ENCODE measurements around the gene MUTYH.
"Not testable (repeated sequence)": the region's sequence is repeated elsewhere in the genome, so short reads cannot be mapped to it uniquely, and the experiment has no call there.

The MUTYH gene

DNA sequence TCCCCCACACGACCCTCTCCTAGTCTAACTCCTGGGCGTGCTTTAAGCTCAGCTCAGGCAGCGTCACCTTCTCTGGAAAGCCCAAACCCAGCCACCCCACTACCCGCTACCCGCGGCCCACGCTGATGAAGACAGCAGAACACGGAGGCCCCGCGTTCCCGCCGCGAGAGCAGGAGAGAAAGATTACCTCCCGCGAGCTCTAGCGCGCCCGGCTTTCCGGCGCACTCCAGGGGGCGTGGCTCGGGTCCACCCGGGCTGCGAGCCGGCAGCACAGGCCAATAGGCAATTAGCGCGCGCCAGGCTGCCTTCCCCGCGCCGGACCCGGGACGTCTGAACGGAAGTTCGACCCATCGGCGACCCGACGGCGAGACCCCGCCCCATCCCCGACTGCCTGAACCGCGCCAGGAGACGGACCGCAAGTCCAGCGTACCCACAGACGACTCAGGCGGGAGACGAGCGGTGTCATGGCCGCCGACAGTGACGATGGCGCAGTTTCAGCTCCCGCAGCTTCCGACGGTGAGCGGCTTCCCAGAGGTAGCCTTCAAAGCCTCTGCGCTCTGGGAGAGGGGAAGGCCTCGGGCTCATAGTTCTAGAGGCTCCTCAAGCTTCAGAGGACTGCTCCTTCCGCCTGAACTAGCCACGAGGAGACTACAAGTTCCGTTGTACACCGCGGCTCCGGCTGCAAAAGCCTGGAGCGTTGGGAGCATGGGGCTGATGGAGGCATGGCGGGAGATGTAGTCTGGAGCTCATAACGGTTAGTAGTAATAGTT, at the start of gene MUTYH, which contains the start of gene TOE1:
MUTYH (minus strand) TSS at position 652 of the 770 bp plus-strand sequence. CDS start 5,935 bp downstream, outside the sequence.
TOE1 (plus strand) TSS at position 382 of the 770 bp plus-strand sequence; CDS start at position 465, 83 bp downstream.
- FAIRE-seq = peak; percentile 72

DNA sequence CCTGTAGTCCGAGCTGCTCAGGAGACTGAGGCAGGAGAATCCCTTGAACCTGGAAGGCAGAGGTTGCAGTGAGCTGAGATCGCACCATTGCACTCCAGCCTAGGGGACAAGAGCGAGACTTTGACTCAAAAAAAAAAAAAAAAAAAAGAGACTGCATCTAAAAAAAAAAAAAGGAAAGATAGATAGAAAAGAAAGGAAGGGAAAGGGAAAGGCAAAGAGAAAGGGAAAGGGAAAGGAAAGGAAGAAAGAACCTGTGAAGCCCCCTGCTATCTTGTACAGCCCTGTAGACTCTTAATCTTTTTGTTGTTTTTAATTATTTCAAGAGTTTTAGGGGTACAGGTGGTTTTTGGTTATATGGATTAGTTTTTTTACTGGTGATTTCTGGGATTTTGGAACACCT, 46.0 kb upstream of the MUTYH start:
- no peak for FAIRE-seq

DNA sequence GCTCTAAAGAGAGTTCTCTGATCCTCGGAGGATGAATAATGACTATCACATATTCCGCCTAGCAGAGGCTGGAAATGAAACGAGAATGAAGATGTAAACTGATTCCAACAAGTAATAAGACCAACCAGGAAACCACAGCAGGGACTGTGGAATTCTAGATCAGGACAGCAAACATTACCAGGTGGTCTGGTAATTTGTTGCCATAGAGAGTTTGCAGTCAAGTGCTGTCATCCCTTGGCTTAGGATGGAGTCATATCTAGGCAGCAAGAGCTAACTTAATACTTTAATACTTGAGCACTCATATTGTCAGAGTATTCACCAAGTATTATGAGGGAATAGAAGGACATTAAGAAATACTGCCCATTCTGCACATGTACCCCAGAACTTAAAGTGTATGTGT, 45.1 kb upstream of the MUTYH start:
- peak; percentile 30 for FAIRE-seq

DNA sequence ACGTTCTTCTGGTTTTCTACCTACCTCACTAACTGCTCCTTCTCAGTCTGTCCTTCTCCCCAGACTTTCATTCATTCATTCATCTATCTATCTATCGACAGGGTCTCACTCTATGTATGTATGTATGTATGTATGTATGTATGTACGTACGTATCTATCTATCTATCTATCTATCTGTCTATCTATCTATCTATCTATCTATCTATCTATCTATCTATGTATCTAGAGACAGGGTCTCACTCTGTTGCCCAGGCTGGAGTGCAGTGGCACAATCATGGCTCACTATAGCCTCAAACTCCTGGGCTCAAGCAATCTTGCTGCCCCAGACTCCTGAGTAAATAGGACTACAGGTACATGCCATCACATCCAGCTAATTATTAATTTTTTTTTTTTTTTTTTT, 44.0 kb upstream of the MUTYH start:
- not testable (repeated sequence) for FAIRE-seq

DNA sequence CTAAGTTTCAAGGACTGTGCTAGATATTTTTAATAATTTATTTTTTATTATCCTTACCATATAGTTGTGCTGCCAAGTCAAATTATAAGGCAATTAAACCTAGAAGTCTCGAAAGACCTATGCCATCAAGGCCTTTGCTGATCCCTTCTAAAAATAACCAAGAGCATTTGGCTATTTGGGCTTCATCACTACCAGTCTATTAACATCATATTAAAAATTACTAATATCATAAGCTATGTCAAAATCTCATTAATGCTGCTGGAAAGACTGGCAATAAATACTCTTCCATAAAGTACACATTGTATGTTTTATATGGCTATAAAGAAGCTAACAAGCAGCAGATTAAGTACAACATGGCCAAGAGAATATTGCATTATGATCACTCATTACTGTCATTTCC, 43.0 kb upstream of the MUTYH start:
- FAIRE-seq = no peak

DNA sequence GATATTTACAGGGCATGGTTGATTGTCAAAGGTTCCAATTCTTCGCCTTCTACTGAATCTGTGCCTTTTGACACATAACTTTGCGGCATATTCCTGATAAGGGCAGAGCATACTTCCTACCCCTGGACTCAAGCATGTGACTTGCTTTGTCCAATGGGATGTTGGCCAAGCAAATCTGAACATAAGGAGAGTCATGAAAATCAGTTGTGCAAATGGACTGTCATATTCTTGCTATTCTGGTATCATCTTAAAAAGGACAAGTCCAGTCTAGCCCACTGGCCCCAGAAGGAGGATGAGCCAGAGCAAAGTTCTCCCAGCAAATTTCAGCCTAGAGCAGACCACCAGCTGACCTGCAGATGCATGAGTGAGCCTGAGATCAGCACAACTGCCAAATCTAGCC, 41.0 kb upstream of the MUTYH start:
- FAIRE-seq = no peak

DNA sequence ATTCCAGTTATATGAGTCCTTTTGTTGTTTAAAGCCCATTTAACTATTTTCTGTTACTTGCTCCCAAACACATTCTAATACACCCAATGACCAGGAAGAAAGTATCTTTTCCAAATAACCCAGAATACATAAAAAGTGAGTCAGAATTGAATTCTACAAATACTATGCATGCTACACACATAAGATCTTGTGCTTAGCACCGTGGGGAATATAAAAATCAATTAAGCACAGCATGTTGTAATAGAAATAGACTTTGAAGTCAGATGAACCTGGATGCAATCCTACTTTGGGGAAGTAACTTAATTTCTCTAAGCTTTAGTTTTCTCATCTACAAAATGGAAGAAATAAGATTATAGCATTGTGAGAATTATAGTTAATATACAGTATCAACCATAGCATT, 40.5 kb upstream of the MUTYH start:
- no peak for FAIRE-seq

DNA sequence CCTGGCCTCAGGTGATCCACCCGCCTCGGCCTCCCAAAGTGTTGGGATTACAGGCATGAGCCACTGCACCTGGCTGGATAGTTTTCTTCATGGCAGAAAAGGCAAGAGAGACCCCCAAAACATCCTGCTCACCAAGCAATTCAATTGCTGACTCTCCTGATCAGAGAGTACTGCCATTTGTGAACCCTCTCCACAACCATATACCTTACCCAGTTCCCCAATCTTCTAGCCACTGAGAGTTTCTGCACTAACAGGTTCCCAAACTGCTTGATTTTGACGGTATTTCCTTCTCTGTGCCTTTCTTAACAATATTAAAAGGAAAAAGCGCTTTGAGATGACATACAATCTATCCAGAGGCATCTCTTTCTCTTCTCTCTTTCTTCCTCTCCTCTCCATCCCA, 39.9 kb upstream of the MUTYH start:
- FAIRE-seq = no peak

DNA sequence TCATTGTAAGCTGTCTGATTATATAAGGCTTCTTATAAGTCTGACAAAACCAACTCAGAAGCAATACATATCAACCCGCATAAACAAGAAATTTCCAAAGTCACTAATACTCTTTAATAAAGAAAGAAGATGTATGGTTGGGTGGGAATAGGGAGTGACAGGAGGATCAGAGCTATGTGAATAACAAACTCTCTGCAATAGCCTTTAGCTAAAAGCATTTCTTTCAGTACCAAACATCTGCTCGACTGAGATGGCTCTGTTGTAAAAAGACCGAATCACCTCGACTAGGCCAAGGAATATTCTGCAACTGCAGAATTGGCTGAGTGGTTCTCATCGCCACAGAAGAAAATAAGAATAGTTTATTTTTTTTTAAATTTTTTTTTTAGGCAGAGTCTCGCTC, 39.3 kb upstream of the MUTYH start:
- FAIRE-seq = no peak

DNA sequence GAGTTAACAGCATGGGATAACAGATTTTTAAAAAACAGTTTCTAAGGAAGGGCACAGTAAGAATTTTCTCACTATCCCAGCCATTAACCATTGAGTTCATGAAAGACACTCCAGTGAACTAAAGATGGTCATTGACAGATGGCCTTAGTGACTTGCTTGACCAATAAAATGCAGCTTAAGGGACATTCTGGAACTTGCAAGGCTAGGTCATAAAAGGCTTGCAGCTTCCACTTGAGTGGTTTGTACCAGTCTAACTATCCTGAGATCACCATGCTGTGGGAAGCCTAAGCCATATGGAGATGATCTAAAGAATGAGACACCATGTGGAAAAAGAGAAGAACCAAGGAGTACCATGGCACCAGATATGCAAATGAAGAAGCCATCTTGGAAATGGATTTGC, 37.9 kb upstream of the MUTYH start:
- no peak for FAIRE-seq

DNA sequence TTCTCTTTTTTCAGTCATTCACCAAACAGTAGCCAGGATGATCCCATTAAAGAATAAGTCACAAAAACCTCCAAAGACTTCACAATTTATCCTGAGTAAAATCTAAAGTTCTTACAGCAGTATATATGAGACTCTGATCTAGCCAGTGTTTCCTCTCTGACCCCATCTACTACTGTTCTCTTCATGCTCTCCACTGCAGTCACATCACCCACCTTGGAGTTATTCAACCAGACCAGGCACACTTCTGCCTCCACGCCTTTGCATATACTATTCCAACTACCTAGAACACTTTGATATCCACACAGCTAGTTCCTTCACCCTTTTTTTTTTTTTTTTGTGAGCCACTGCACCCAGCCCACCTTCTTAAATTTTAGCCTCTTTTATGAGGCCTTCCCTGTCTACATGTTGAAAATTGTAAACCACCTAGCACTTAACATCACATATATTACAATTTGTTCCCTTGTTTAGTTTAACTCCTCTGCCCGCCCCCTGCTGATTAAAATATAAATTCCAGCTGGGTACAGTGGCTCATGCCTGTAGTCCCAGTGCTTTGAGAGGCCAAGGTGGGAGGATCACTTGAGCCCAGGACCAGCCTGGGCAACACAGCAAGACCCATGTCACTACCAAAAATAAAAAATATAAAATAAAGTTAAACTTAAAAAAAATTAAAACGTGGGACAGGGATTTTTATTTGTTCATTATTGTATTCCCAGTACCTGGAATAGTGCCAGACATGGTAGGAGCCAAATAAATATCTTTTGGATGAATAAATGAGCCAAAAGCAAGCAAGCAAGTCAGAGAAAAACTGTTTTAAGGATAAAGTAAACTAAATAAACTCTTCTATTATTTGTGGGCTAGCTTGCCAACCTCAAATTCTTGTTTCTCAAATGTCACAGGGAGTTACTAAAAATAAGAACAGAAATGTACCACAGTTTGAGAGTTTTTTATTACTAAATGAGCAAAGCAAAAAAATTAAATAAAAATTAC, 35.2 kb upstream of the MUTYH start:
- no peak for FAIRE-seq

DNA sequence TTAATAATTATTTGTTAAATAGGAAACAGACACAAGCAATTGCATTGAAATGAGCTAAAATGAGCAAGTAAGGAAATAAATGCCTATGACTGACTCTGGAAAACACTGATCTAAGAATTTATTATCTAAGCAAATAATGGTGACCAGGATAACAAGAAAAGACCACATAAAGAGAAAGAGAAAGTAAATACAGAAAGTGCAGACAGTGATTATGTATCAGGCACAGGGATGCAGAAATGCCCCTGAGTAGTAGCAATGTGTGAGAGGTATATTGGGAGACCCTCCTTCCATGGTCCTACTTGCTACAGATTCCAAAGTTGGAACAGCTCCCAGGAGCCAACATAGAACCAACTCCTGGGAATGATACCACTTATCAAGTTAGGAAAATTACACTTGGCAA, 33.3 kb upstream of the MUTYH start:
- FAIRE-seq = no peak

DNA sequence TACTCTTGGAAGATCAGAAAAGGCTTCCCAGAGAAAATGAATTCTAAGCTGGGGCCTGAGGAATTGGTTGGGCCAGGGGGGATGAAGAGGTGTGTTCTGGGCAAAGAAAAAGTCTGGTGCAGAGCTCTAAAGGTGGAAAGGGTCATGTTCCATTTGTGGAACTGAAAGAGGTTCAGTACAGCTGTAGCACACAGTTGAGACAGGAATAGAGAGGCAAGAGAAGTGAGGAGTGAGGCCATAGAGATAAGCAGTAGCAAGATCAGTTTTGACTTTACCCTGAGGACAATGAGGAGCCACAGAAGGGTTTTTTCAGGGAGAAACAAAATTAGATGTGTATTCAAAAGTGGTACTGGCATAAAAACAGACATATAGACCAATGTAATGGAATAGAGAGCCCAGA, 30.3 kb upstream of the MUTYH start:
- no peak for FAIRE-seq

DNA sequence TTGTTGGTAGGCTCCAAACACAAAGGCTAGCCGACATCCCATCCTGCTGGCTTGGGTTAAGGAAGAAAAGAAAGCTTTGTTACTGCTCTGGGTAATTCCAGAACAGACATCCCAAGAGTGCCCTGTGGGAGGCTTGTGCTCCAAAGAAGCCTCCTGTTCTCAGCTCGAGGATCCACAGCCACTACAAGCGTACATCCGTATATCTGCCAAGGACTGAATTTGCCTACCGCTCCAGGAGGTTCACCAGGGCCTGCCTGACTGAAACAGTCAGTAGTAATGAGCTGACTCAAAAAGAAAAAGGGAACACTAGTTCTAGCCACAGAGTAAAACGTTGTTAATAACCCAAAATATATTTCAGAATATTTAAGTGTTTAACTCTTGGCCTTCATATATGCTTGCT, 24.8 kb upstream of the MUTYH start:
- FAIRE-seq = no peak

DNA sequence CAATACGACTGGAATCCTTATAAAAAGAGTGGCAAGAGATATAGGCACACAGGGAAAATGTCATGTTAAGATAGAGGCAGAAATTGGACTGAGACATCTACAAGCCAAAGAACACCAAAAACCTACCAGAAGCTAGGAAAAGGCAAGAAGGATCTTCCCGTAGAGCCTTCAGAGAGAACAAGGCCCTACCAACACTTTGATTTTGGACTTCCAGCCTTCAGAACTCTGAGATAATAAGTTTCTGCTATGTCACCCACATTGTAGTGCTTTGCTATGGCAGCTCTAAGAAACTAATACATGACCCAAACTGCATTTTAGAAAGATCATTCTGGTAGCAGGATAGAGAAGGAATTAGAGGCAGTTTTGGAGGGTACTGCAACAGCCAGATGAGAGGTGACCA, 24.1 kb upstream of the MUTYH start:
- FAIRE-seq = no peak

DNA sequence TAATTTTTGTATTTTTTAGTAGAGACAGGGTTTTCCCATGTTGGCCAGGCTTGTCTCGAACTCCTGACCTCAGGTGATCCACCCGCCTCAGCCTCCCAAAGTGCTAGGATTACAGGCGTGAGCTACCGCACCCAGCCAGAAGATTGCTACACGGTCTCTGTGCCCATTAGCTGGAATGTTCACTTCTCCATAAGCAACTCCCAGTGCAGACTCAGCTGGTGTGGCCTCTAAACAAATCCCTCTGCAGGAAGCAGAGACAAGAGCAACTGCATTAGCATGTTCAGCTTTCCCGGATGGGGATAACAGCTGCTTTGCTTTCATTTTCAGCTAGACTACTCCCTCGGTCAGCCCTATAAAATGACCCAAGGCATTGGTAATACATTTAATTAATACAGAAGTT, 20.7 kb upstream of the MUTYH start:
- FAIRE-seq = peak; percentile 94

DNA sequence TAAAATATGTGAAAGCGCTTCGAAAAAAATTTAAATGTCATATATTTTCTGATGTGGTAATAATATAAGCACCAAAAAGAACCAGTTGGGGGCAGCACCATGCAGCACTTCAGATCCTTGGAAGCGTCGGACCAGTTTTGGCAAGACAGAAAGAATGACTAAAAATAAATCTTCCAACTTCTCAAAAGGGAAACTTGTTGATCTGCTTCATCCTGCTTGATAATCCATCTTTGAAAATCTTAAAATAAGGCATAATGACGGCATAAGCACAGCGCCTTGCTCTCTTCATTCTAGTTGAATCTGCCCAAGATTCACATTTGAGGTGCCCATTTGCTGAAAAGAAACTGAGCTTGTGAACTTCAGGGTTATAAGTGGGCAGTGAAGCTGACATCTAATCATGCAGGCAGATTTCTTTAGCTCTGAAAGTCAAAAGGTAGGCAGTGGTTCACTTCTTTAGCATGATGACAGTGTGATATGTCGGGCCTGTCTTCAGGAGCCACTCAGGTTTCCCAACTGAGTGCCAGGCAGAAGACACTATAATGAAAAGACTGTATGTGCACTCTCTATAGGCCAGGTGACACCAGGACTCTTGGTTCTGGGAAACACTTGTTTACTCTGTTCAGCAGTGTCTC, 19.8 kb upstream of the MUTYH start:
- FAIRE-seq = peak; percentile 78

DNA sequence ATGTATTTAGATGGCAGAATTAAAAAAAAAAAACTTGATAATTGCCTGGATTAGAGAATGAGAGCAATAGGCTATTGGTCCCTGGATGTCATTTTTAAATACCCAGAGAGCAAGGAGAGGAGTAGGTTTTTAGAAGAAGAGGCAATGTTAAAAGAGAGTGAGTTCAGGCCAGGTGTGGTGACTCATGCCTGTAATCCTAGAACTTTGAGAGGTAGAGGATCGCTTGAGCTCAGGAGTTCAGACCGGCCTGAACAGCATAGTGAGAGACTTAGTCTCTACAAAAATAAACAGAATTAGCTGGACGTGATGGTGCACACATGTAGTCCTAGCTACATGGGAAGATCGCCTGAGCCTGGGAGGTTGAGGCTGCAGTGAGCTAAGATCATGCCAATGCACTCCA, 15.9 kb upstream of the MUTYH start:
- FAIRE-seq = no peak

DNA sequence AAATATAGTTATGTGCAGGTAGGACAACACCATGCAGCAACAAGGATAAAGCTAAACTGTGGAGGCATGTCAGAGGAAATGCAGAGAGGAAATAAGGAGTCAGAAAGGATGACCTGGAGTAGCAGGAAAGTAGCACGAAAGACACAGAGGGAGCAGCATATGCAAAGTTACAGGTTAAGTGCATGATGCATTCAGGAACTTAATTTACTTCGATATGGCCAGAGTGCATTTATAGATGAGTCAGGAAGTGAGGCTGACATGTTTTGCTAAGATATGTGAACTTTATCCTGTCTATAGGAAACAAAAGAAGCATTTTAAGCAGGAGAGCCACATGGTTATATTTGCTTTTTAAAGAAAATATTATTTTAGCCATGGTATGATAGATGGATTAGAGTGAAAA, 15.4 kb upstream of the MUTYH start:
- no peak for FAIRE-seq

DNA sequence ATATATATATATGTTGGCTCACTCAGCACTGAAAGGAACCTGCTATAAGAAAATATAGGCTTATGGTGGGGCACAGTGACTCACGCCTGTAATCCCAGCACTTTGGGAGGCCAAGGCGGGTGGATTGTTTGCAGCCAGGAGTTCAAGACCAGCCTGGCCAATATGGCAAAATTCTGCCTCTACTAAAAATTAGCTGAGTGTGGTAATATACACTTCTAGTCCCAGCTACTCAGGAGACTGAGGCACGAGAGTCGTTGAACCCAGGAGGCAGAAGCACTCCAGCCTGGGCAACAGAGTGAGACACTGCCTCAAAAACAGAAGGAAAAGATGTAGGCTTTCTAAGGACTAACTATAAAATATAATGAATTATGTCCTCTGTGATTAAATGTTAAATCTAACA, 14.6 kb upstream of the MUTYH start:
- FAIRE-seq = no peak

DNA sequence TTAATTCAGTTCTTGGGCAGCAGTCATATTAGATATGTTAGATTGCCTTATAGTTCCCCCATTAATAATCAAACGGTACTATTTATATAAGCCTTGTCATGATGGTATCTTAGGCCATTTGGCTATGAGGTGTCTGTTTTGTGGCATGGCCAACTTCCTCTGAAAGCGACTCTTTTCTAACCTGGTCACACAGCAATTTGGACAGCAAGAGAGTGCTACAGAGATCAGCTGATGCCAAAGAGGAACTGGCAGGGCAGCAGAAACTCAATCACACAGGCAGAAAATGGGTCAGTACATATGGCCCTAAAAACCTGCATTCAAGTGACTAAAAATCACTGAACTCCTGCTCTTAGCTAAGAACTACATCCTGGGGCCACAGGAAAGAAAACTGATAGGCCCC, 13.4 kb upstream of the MUTYH start:
- FAIRE-seq = no peak

DNA sequence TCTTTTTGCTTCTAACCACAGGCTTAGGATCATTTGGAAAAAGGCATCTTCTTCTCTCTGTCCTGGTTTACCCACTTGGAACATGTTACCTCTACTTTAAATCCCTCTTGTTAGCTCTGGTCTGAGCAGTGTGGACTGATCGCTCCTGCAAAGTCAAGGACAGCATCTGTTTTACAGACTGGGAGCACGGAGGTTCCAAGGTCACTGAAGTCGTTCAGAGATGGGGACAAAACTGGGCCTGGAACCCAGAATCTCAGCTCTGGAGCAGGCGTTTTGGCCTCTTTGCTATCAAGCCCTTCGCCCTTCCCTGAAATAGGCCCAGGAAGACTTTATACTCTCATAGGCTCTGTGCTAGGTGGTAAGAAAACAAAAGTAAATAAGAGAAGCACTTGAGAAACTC, 11.3 kb upstream of the MUTYH start:
- no peak for FAIRE-seq

DNA sequence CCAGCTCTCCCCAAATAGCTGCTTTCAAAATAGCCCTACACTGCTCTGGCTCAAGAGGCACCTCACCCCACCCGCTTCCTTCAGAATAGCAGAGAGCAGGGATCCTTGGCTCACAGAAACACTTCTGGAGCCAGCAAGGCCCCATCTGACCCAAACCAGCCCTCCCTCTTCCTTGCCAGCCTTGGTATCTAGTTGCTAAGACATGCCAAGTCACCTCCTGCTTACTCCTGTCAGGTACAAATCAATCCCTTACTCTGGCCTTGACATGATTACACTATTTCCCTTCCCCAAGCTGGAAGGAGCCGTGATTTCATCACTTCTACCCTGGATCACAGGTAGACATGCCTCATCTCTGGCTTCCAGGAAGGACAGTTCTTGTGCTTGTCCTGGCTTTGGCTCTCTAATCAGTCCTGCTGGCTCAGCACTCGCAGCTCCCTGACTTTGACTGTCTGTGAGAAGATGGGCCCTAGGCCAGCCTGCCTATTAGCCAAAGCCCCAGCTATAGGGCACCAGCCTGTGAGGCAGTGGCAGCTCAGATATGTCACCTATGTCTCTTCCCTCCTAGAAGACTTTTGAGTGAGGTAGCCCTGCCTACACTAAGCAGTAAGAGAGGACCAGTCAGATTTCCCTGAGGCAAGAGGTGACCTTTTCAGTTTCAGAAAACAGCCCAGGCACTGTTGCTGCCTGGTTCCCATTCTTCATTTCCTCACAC, 8.9 kb upstream of the MUTYH start:
- FAIRE-seq = no peak

All from islet of Langerhans (tissue), 1 donor.